Measurements from ENCODE around the gene ELAVL4. TPM values are rescaled to one million over a fixed set of nuclear protein-coding genes. Genes with fewer than 3 reads are reported as not detected.

Gene ELAVL4
- total RNA-seq, 2 donors from 2014 or later, result 0.18 to 4.0 TPM

- Histone ChIP-seq H3K36me3 (no peaks in the 10 kb centered on the region), H3K27ac (no peak overlapping the region), H3K4me3 (no peak overlapping the region), H3K9me3 (no peaks in the 10 kb centered on the region), H3K4me1 (replicated peaks) (no peaks in the 10 kb centered on the region), H3K27me3 (replicated peaks; ENCODE audit: insufficient read depth) (peaks cover 5% of the 10 kb centered on the region)
- no peak for DNase-seq (ENCODE audit: low spot score)
- TF ChIP-seq CTCF (IDR thresholded peaks at IDR 0.05) (no peak), POLR2AphosphoS5 (IDR thresholded peaks at IDR 0.05) (no peak), POLR2A (IDR thresholded peaks at IDR 0.05) (no peak)
- 3% methylated on average over 9 of the region's 9 CpGs for WGBS
- intact Hi-C loops (cut with DNase I), result no loop called here
Measured at GRCh38 chr1:50110151-50110550, 1.4 kb downstream of the ELAVL4 start.

- H3K9me3 ChIP-seq, result no peaks in the 10 kb centered on the region
- no peak for TF ChIP-seq POLR2AphosphoS5 (IDR thresholded peaks at IDR 0.05)
- no peak for TF ChIP-seq CTCF (IDR thresholded peaks at IDR 0.05)
- TF ChIP-seq POLR2A (IDR thresholded peaks at IDR 0.05), result no peak
- 4% methylated on average over 7 of the region's 7 CpGs for WGBS
- H3K4me3 ChIP-seq, result no peak overlapping the region
- H3K36me3 ChIP-seq, result no peaks in the 10 kb centered on the region
- peaks cover 5% of the 10 kb centered on the region for H3K27me3 ChIP-seq (replicated peaks; ENCODE audit: insufficient read depth)
- no peaks in the 10 kb centered on the region for H3K4me1 ChIP-seq (replicated peaks)
- intact Hi-C loops (cut with DNase I), result no loop called here
- H3K27ac ChIP-seq, result no peak overlapping the region
- DNase-seq (ENCODE audit: low spot score), result no peak
Measured at GRCh38 chr1:50110656-50111055, 1.9 kb downstream of the ELAVL4 start.

- no peak overlapping the region for H3K4me3 ChIP-seq
- H3K9me3 ChIP-seq, result no peaks in the 10 kb centered on the region
- intact Hi-C loops (cut with DNase I), result no loop called here
- no peaks in the 10 kb centered on the region for H3K4me1 ChIP-seq (replicated peaks)
- no peak overlapping the region for H3K27ac ChIP-seq
- H3K27me3 ChIP-seq (replicated peaks; ENCODE audit: insufficient read depth), result peaks cover 5% of the 10 kb centered on the region
- no peak for DNase-seq (ENCODE audit: low spot score)
- no peaks in the 10 kb centered on the region for H3K36me3 ChIP-seq
- TF ChIP-seq CTCF (IDR thresholded peaks at IDR 0.05) (no peak), POLR2AphosphoS5 (IDR thresholded peaks at IDR 0.05) (no peak), POLR2A (IDR thresholded peaks at IDR 0.05) (no peak)
- 73% methylated on average over 3 of the region's 3 CpGs for WGBS
Measured at GRCh38 chr1:50111503-50111902, 2.8 kb downstream of the ELAVL4 start.

GRCh38 chr1:50112193-50112592 lies 3.5 kb downstream of the ELAVL4 start:
- H3K9me3 ChIP-seq, result no peaks in the 10 kb centered on the region
- peaks cover 5% of the 10 kb centered on the region for H3K27me3 ChIP-seq (replicated peaks; ENCODE audit: insufficient read depth)
- H3K4me3 ChIP-seq, result no peak overlapping the region
- H3K4me1 ChIP-seq (replicated peaks), result no peaks in the 10 kb centered on the region
- no peaks in the 10 kb centered on the region for H3K36me3 ChIP-seq
- TF ChIP-seq POLR2A (IDR thresholded peaks at IDR 0.05) (no peak), CTCF (IDR thresholded peaks at IDR 0.05) (no peak), POLR2AphosphoS5 (IDR thresholded peaks at IDR 0.05) (no peak)
- no peak for DNase-seq (ENCODE audit: low spot score)
- 77% methylated on average over 3 of the region's 3 CpGs for WGBS
- intact Hi-C loops (cut with DNase I), result no loop called here
- no peak overlapping the region for H3K27ac ChIP-seq

GRCh38 chr1:50123071-50123470 lies 14.4 kb downstream of the ELAVL4 start:
- Histone ChIP-seq H3K4me3 (no peak overlapping the region), H3K4me1 (replicated peaks) (no peaks in the 10 kb centered on the region), H3K27me3 (replicated peaks; ENCODE audit: insufficient read depth) (no peaks in the 10 kb centered on the region), H3K36me3 (no peaks in the 10 kb centered on the region), H3K27ac (no peak overlapping the region), H3K9me3 (no peaks in the 10 kb centered on the region)
- no peak for DNase-seq (ENCODE audit: low spot score)
- intact Hi-C loops (cut with DNase I), result no loop called here
- TF ChIP-seq POLR2A (IDR thresholded peaks at IDR 0.05), result no peak
- TF ChIP-seq POLR2AphosphoS5 (IDR thresholded peaks at IDR 0.05), result no peak
- no peak for TF ChIP-seq CTCF (IDR thresholded peaks at IDR 0.05)

All from prostate gland (tissue), 2 donors.